ENCODE measurements around the gene CATSPER3.

The CATSPER3 gene

GRCh38 chr5:135030956-135031812 is 63.5 kb downstream of the CATSPER3 start:
- peak; percentile 54 for DNase-seq

- peak; percentile 41 for DNase-seq
These were observed 64.3 kb downstream of the CATSPER3 start for GRCh38 chr5:135031813-135032694.

DNA sequence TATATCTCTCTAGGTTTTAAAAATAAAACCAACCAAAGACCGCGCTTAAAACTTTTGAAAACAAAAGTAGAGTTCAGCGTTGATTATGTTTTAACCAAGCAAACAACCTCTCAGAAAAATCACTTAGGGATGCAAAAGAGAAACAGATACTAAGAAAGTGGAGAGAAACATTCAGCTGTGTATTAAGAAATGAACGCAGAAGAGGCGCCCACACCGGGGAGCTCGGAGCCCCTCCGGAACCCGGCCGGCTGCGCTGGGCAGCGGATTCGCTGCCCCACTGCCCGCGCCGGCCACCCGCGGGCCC is 64.9 kb downstream of the CATSPER3 start:
- peak; percentile 9 for DNase-seq

DNA sequence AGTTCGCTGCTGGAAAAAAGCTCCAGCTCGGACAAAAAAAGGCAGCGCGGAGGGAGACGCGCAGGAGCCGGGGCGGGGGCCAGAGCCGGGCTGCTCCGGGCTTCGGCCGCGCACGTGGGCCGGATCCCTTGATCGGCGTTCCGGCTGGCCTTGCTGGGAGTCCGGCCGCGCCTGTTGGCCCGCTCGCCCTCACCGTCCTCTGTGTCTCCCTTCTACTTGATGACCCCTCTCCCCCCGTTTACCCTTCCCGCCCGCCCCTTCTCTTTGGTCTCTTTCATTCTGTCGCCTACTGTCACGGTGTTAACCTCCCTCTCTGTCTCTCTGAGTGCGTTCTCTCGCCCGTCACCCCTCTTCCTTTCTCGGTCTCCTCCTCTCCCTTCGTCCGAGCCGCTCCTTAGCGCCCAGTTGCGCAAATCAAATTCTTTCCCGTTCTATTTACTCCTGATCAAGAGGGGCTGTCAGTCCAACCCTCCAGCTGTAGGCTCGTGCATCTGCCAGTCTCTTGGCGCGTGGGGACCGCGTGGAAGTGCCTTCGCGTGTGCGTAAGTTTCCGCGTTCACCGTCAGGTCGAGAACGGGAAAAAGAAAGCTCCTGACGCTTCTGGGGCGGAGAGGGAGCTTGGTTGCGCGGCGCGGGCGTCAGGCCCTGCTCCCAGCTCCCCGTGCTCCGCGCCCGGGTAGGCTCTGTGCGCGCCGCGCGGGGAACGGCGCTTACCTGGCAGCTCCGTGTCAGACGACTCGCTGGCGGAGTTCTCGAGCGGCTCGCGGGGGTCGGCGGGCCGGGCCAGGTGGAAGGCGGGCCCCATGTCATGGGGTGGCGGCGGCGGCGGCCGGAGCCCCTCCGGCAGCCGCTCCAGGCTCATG is 65.5 kb downstream of the CATSPER3 start:
- peak; percentile 60 for DNase-seq

- no peak for DNase-seq
These were observed 66.2 kb downstream of the CATSPER3 start, which contains the start of gene PITX1 for GRCh38 chr5:135033901-135034235. Gene PITX1 (minus strand): TSS chr5:135034228. CDS start chr5:135033881, 347 bp downstream.

- DNase-seq, result peak; percentile 87
These were observed 66.7 kb downstream of the CATSPER3 start for GRCh38 chr5:135034236-135034962.

- peak; percentile 16 for DNase-seq
These were observed 67.4 kb downstream of the CATSPER3 start for GRCh38 chr5:135034963-135035677.

DNA sequence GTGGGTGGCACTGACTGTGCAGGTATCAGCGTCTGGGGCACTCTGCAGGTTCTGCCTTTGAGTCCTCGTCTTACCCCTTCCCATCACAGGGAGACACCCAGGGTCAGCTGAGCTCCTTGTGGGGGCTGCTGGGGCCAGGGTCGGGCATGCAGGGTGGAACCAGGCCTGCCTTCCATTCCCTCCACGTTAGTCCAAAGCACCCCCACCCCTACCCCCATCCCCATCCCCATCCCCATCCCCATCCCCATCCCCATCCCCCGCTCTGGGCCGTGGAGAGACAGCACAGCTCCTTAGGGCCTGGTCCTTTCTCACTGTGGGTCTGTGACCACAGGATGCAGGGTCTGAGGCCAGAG is 67.9 kb downstream of the CATSPER3 start:
- DNase-seq, result no peak

DNA sequence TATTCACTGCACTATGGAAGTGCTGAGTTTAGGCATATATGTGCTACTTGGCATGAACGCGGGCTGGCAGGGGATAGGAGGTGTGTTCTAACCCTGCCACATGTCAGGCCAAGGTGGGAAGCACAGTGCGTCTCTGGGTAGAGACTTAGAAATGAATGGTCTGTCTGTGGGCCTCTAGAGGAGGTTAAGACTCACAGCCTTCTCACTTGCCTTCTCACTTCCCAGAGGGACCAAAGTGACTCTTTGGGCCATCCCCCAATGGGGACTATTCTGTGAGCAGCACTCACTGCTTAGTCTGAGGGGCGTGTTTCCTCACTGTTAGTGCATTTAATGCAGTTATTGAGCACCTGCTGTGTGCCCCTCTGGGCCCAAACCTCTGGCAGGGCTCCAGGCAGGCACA is 68.7 kb downstream of the CATSPER3 start:
- DNase-seq, result no peak

GRCh38 chr5:135037519-135038204 is 70.0 kb downstream of the CATSPER3 start:
- DNase-seq, result no peak

DNA sequence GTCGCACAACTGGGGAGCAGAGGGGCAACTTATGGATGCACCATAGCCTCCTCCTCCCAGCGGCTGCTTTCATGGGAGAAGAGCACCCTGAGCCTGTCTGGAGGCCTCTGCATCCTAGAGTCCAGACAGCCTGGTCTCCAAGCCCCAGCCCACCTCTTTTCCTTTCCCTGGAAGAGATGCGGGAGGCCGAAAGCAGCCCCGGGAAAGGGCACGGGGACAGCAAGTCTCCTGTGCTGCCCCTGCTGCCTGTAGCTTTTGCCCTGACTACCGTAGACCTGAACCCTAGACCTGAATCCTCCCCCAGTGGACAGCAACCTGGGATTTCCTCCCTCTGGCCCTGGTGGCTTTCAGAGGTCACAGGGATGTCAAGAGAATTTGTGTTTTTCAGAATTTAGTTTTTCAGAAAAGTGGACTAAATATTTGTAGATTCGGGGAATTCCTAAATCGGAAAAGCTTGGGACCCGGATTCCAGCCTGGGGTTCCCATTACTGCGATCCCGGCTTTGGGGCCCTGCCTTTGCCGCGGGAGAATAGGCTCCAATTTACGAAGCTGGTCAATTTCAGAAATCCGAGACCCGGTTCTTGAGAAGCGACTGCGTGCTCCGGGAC is 70.6 kb downstream of the CATSPER3 start:
- DNase-seq, result peak; percentile 18

DNA sequence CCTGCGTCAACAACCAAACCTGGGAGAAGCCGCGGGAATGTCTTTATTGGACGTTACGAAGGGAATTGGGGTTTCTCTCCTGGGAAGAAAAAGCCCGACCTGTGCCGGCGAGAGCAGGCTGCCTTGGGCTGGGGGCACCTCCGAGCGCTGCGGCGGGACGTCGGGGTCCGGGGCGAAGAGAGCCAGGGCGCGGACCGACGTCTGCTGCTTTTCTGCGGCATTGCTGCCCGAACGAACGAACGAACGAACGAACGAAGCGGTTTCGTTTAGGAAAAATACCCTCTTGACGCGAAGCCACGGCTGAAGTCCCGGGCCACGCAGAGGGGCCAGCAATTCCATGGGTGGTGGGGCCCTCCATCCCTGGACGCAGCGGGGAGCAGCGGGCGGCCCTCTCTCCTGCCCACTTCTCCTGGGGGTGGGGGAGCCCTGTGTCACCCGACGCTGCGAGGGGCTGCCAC is 71.1 kb downstream of the CATSPER3 start:
- peak; percentile 20 for DNase-seq

DNA sequence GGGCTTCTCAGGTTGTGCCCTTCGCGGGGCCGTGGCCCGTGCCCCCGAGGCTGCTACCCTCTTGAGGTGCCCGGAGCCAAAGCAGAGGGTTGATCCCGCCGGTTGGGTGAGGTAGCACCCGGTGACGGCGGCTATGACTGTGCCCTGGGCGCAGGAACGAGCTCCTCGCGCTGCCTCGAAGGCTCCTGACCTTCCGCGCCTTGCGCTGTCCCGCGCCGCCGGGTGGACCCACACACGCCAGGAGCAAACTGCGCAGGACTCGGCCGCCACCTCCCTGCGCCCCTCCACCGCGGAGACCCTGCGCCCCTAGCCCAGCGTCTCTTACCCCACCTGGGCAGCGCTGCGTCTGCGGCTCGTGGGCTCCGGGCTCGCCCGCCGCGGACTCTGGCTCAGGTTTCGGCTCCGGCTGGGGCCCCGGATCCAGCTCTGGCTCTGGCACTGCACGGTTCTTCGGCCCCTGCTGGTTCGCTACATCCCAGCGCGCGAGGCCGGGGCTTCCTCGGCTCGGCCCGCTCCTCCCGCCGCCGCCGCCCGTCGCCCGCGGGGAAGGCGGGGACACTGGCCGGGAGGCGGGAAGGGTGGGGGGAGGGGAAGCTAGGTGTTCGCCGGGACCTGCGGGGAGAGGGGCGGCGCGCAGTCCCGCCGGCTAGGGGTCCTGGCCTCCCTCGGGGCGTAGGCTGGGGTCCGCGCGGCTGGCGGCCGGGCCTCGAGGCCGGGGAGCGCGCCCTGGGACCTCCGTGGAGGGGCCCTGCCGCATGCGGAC is 71.7 kb downstream of the CATSPER3 start:
- peak; percentile 47 for DNase-seq

GRCh38 chr5:135040034-135040332 is 72.3 kb downstream of the CATSPER3 start:
- no peak for DNase-seq

GRCh38 chr5:135040333-135041144 is 72.8 kb downstream of the CATSPER3 start:
- no peak for DNase-seq

GRCh38 chr5:135041145-135041587 is 73.5 kb downstream of the CATSPER3 start:
- no peak for DNase-seq

- no peak for DNase-seq
These were observed 74.0 kb downstream of the CATSPER3 start for GRCh38 chr5:135041726-135042125.

DNA sequence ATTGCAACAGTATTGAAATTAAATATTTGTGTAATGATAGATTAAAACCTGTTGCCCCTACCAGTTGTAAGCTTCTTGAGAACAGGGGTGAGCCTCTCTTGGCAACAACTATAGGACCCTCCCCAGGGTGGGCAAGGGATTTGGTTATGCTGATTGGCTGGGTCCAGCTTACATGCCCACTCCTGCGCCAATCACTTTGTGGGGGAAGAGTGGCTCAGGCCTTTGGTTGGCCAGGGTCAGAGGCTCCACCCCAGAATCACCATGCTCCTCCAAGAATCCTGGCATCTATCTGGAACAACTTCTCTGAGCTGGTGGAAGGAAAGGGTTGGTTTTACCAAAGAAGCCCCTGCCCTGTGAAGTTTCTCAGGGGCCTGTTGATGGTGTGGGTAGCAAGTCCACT is 74.9 kb downstream of the CATSPER3 start:
- DNase-seq, result no peak

- DNase-seq, result no peak
These were observed 77.8 kb downstream of the CATSPER3 start for GRCh38 chr5:135045488-135045887.

Measured in HCEC 1CT (cell line).